SK-N-SH treated with all-trans-retinoic acid at 6 μM for 48 hours (cell line): ENCODE data around the gene CFAP100.

Experiments
- ATAC-seq: fragments of 200-7000 bp; cut with Tn5 transposase; 3 replicates; pipeline ENCODE4 v1.9.1; 2020; ENCODE audit warnings: mild to moderate bottlenecking, moderate library complexity
- ARNTL ChIP-seq: fragments of 450-650 bp; formaldehyde crosslinking; IDR thresholded peaks from 2 replicates; pipeline ENCODE4 v1.5.0; 2020; ENCODE audit warnings: low read depth, mild to moderate bottlenecking, moderate library complexity, borderline replicate concordance
- BACH2 ChIP-seq: fragments of 250-450 bp; sonication (Bioruptor Pico); IDR thresholded peaks from 2 replicates; pipeline ENCODE4 v1.9.0; 2021; ENCODE audit warnings: mild to moderate bottlenecking, borderline replicate concordance
- CREB5 ChIP-seq: fragments of 250-450 bp; sonication (Bioruptor Pico); IDR thresholded peaks from 2 replicates; pipeline ENCODE4 v1.5.1; 2020; ENCODE audit warnings: low read depth, mild to moderate bottlenecking, moderate library complexity
- CSDC2 ChIP-seq: fragments of 250-450 bp; sonication (Bioruptor Pico); IDR thresholded peaks from 2 replicates; pipeline ENCODE4 v1.5.0; 2020; ENCODE audit warnings: mild to moderate bottlenecking, moderate library complexity
- CSRNP3 ChIP-seq: fragments of 250-450 bp; sonication (Bioruptor Pico); IDR thresholded peaks from 2 replicates; pipeline ENCODE4 v1.5.1; 2021; ENCODE audit warnings: mild to moderate bottlenecking, moderate library complexity
- ESRRG ChIP-seq: fragments of 250-450 bp; sonication (Bioruptor Pico); IDR thresholded peaks from 2 replicates; pipeline ENCODE4 v1.6.1; 2021; ENCODE audit warnings: mild to moderate bottlenecking
- GLIS3 ChIP-seq: fragments of 250-450 bp; sonication (Bioruptor Pico); IDR thresholded peaks from 2 replicates; pipeline ENCODE4 v1.5.0; 2020; ENCODE audit warnings: mild to moderate bottlenecking, moderate library complexity
- ISL1 ChIP-seq: fragments of 250-450 bp; sonication (Bioruptor Pico); IDR thresholded peaks from 2 replicates; pipeline ENCODE4 v2.1.2; 2022; ENCODE audit warnings: mild to moderate bottlenecking, moderate library complexity
- OSR1 ChIP-seq: fragments of 250-450 bp; sonication (Bioruptor Pico); IDR thresholded peaks from 2 replicates; pipeline ENCODE4 v1.8.0; 2022; ENCODE audit warnings: moderate library complexity, mild to moderate bottlenecking, inconsistent platforms
- PATZ1 ChIP-seq: fragments of 250-450 bp; sonication (Bioruptor Pico); IDR thresholded peaks from 2 replicates; pipeline ENCODE4 v1.8.0; 2020; ENCODE audit warnings: mild to moderate bottlenecking, moderate library complexity, borderline replicate concordance
- PPARA ChIP-seq: fragments of 250-450 bp; sonication (Bioruptor Pico); IDR thresholded peaks from 2 replicates; pipeline ENCODE4 v1.5.0; 2020; ENCODE audit warnings: mild to moderate bottlenecking, borderline replicate concordance
- RARB ChIP-seq: fragments of 250-450 bp; sonication (Bioruptor Pico); IDR thresholded peaks from 2 replicates; pipeline ENCODE4 v1.8.0; 2021; ENCODE audit warnings: mild to moderate bottlenecking, moderate library complexity
- SNAI2 ChIP-seq: fragments of 250-450 bp; sonication (Bioruptor Pico); IDR thresholded peaks from 2 replicates; pipeline ENCODE4 v1.5.0; 2020; ENCODE audit warnings: mild to moderate bottlenecking, moderate library complexity
- TCF4 ChIP-seq: fragments of 250-450 bp; sonication (Bioruptor Pico); IDR thresholded peaks from 2 replicates; pipeline ENCODE4 v1.8.0; 2021; ENCODE audit warnings: mild to moderate bottlenecking, moderate library complexity, borderline replicate concordance
- TOX ChIP-seq: fragments of 250-450 bp; sonication (Bioruptor Pico); IDR thresholded peaks from 2 replicates; pipeline ENCODE4 v1.8.0; 2021; ENCODE audit warnings: mild to moderate bottlenecking, moderate library complexity, borderline replicate concordance
- TSHZ2 ChIP-seq: fragments of 250-450 bp; sonication (Bioruptor Pico); IDR thresholded peaks from 2 replicates; pipeline ENCODE4 v1.5.0; 2020; ENCODE audit warnings: mild to moderate bottlenecking, moderate library complexity
- ZC3H10 ChIP-seq: fragments of 250-450 bp; sonication (Bioruptor Pico); IDR thresholded peaks from 2 replicates; pipeline ENCODE4 v1.5.1; 2021; ENCODE audit warnings: mild to moderate bottlenecking, moderate library complexity
- ZFP3 ChIP-seq: fragments of 250-450 bp; sonication (Bioruptor Pico); IDR thresholded peaks from 2 replicates; pipeline ENCODE4 v1.5.0; 2020; ENCODE audit warnings: mild to moderate bottlenecking, moderate library complexity
- ZFP30 ChIP-seq: fragments of 450-650 bp; formaldehyde crosslinking; IDR thresholded peaks from 2 replicates; pipeline ENCODE4 v1.5.0; 2022; ENCODE audit warnings: mild to moderate bottlenecking, moderate library complexity
- ZNF565 ChIP-seq: fragments of 450-650 bp; formaldehyde crosslinking; conservative IDR thresholded peaks from 2 replicates; pipeline ENCODE4 v1.5.0; 2020; ENCODE audit warnings: low read depth, mild to moderate bottlenecking, moderate library complexity
- ZNF70 ChIP-seq: fragments of 450-650 bp; formaldehyde crosslinking; IDR thresholded peaks from 2 replicates; pipeline ENCODE4 v1.5.0; 2020; ENCODE audit warnings: mild to moderate bottlenecking, moderate library complexity
- ZNF8 ChIP-seq: fragments of 450-650 bp; formaldehyde crosslinking; IDR thresholded peaks from 2 replicates; pipeline ENCODE4 v1.5.0; 2020; ENCODE audit warnings: mild to moderate bottlenecking, moderate library complexity

Gene CFAP100

GRCh38 chr3:126355251-126355650 is 39.5 kb upstream of the CFAP100 start:
- TF ChIP-seq OSR1 (CRISPR knock-in tag) (no peak), ISL1 (CRISPR knock-in tag) (no peak)
- no peak for ATAC-seq

- peak; percentile 71 for ATAC-seq
- TF ChIP-seq CREB5 (no peak), TSHZ2 (CRISPR knock-in tag) (peak; percentile 71; the same call in 1 of the 2 replicates), BACH2 (CRISPR knock-in tag) (no peak), CSRNP3 (CRISPR knock-in tag) (no peak), TOX (no peak), ZC3H10 (CRISPR knock-in tag) (no peak), PATZ1 (CRISPR knock-in tag) (no peak), ZNF565 (no peak), ZFP30 (CRISPR knock-in tag) (no peak), ZNF8 (CRISPR knock-in tag) (no peak), ZFP3 (CRISPR knock-in tag) (0 out of 2 replicates have a peak, but pooled peaks have one; percentile 53), ESRRG (CRISPR knock-in tag) (no peak), SNAI2 (CRISPR knock-in tag) (no peak), RARB (CRISPR knock-in tag) (no peak), TCF4 (CRISPR knock-in tag) (peak; percentile 65; the same call in 1 of the 2 replicates), ZNF70 (CRISPR knock-in tag) (peak; percentile 21; the same call in 1 of the 2 replicates)
Measured at GRCh38 chr3:126355777-126356372, 38.8 kb upstream of the CFAP100 start.

GRCh38 chr3:126356373-126357264 is 38.1 kb upstream of the CFAP100 start:
- peak; percentile 8 for ATAC-seq
- TF ChIP-seq CSDC2 (CRISPR knock-in tag) (no peak), ZC3H10 (CRISPR knock-in tag) (no peak), ARNTL (CRISPR knock-in tag) (no peak), TOX (no peak), CREB5 (no peak), BACH2 (CRISPR knock-in tag) (no peak), RARB (CRISPR knock-in tag) (no peak), TSHZ2 (CRISPR knock-in tag) (no peak), ZFP3 (CRISPR knock-in tag) (no peak), PPARA (CRISPR knock-in tag) (no peak), ESRRG (CRISPR knock-in tag) (no peak), ZNF8 (CRISPR knock-in tag) (no peak), GLIS3 (CRISPR knock-in tag) (no peak), TCF4 (CRISPR knock-in tag) (no peak), CSRNP3 (CRISPR knock-in tag) (no peak)
